Measurements from ENCODE around the gene INTS15.
"Not testable (repeated sequence)": the region's sequence is repeated elsewhere in the genome, so short reads cannot be mapped to it uniquely, and the experiment has no call there.

Gene INTS15

GRCh38 chr7:6577369-6578113 is 12.3 kb upstream of the INTS15 start, which contains the start of gene ZDHHC4:
Gene ZDHHC4, plus strand, starts transcription at chr7:6577454. Its CDS starts 3,108 bp downstream, at chr7:6580562.
- peak; percentile 91 for DNase-seq

DNA sequence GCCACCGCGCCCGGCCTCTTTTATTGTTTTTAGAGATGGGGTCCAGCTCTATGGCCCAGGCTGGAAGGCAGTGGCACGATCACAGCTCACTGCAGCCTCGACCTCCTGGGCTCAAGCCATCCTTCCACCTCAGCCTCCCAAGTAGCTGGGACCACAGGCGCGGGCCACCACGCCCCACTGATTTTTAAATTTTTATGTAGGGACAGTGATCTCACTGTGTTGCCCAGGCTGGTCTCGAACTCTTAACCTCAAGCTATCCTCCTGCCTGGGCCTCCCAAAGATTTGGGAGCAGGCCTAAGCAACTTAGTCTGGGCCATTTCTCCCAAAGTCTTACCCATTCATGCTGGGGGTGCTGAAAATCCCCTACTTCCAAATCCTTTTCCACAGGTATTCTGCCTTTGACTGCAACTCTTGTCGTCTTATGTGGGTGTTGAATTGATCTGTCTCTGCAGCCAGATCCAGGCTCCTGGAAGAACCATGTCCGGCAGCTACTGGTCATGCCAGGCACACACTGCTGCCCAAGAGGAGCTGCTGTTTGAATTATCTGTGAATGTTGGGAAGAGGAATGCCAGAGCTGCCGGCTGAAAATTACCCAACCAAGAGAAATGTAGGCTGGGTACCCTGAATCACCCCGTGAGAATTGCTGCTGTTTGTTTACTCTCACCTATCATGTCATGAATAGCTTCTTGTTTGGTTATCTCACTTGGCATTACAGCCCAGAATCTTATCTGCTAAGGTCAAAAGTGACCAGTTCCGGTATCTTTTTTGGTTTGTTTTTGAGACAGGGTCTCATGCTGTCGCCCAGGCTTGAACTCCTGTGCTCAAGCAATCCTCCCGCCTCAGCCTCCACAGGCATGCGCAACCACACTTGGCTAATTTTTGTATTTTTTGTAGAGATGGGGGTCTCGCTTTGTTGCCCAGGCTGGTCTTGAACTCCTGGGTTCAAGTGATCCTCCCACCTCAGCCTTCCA is 11.4 kb upstream of the INTS15 start:
- no peak for DNase-seq

DNA sequence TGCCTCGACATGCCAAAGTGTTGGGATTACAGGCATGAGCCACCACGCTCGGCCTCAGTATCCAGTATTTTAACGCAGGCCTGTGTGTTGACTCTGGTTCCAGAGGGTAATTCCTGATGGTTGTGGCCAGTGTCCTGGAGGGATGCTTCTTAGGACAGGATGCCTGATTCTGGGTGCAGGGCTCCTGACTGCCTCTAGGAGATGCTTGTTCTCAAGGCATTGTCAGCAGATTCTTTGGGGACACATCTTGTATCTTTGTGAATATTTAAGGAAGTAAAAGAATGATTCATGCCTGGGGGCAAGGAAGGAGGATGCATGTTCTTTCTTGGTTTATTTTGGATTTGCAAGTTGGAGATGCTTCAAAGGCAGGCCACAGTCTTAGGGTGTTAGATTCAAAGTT is 10.4 kb upstream of the INTS15 start:
- no peak for DNase-seq

GRCh38 chr7:6585746-6586432 is 3.9 kb upstream of the INTS15 start:
- not testable (repeated sequence) for DNase-seq

GRCh38 chr7:6588566-6588965 is 1.3 kb upstream of the INTS15 start:
- DNase-seq = no peak

DNA sequence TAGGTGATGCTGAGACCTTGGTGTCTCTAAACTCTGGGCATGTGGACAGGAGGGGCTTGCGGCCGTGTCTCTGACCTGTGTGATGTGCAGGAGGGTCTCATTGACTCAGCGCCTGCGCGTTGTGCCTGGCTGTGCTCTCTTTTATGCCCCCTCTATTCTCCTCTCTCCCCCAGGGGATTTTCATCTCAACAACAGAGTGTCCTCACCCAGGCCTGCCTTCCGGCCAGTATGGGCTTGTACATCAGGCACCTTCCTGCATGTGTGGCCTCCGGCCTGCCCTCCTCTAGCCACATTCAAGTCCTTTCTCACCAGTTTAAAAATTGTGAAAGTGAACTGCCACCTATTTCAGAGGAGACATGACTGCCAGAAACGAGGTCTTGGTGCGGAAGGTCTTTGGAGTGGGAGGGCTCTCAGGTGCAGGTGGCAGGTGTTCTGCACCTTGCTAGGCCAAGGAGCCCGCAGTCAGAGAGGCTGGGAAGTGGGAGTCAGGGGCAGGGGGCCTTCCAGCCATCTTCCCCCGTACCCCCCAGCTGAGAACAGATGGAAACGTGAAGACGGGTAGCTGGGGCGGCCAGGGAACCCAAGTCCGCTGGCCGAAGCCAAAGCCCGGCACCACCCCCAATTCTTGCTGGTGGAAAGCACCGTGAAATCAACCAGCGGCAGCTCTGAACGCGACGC is 531 bp upstream of the INTS15 start:
- DNase-seq = no peak

GRCh38 chr7:6590645-6591110 is 857 bp downstream of the INTS15 start:
- DNase-seq = no peak

GRCh38 chr7:6600093-6600492 is 10.3 kb downstream of the INTS15 start:
- DNase-seq = no peak

- DNase-seq = no peak
Observed at GRCh38 chr7:6604458-6604857, 14.6 kb downstream of the INTS15 start.

- DNase-seq = no peak
Observed at GRCh38 chr7:6606866-6607583, 17.2 kb downstream of the INTS15 start.

- no peak for DNase-seq
Observed at GRCh38 chr7:6607651-6608051, 17.8 kb downstream of the INTS15 start.

GRCh38 chr7:6608081-6608480 is 18.3 kb downstream of the INTS15 start:
- no peak for DNase-seq

GRCh38 chr7:6608794-6609193 is 19.0 kb downstream of the INTS15 start:
- no peak for DNase-seq

DNA sequence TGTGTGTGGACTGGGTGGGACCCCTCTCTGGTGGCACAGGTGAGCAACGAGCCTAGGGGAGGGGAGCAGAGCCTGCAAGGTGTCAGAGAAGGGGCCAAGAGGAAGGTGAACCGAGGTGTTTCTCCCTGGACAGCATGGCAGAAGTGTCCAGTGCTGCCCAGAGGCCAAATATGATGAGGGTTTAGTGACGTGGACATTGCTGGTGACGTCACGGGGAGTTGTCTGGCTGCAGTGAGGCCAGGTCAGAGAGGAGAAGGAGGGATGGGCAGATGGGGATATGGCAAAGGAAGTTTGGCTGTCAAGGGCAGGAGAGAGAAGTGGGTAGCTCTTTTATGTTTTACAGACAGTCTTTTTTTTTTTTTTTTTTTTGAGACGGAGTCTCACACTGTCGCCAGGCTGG is 23.0 kb downstream of the INTS15 start:
- DNase-seq = no peak

GRCh38 chr7:6613706-6614105 is 23.9 kb downstream of the INTS15 start:
- no peak for DNase-seq

DNA sequence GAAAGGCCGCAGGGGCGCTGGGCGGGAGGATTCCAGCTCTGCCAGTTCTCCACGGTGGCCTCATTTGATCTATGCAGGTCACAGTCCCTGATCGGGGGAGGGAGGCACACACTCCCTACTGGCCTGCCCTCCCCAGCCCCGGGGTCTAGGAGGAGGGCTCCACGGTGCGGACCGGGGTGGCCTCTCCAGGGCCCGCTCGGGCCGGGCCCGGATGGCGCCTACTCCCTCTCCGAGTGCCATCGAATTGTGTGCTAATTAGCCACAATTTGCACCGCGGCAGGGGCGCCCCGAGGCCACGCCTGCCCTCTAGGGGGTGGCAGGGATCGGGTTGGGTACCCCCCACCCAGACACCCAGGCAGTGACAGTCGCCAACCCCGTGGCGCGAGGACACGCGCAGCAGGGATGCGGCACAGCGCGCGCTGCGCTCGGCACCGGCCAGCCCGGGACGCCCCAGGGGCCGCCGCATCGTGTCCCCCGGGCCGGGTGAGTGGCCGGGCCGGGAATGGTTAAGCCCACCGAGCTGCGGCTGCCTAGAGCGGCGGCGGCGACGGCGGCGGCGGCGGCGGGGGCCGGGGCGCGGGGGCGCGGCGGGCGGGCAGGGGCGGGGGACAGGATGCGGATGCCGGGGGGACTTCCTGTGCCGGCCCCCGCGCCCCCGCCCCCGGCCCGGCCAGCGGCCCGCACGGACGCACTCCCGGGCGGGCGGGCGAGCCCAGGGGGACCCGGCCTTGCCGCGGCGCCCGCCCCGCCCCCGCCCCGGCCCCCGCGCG is 25.3 kb downstream of the INTS15 start, which contains the start of gene ZNF853:
ZNF853 (plus strand) TSS at position 658 of the 770 bp plus-strand sequence. CDS start 565 bp downstream, outside the sequence.
- DNase-seq = peak; percentile 22

DNA sequence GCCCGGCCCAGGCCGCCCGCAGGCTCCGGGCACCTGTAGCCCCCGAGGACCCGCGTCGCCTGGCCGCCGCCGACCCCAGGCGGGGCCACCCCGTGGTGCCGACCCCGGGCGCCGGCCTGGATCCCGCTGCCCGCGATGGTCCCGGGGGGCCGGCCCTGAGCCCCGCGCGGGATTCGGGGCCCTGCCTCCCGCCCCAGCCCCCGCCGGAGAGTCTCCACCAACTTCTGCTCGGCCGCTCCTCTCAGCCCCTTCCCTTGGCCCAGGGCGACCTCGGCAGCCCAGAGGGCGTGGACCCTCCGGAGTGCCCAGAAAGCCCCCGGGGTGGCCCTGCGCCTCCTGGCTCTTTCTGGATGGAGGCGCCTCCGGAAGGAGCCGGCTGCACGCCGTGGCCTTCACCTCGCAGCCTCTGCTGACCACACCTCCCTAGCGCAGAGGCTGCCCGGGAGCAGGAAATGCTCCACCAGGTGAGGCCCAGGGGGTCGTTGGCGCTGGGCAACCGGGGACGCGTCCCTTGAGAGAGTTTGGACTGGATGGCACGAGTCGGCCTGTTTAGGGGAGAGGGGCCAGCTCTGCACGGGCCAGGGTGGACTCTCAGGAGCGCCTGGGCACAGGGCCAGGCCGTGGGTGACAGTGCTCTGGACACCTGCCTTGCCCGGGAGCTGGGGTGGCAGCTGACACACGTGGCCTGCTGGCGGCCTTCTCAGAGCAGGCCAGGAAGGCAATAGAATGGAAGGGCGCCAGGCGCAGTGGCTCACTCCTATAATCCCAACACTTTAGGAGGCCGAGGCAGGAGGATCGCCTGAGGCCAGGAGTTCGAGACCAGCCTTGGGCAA is 26.1 kb downstream of the INTS15 start:
- DNase-seq = peak; percentile 29

GRCh38 chr7:6616854-6617643 is 27.2 kb downstream of the INTS15 start:
- DNase-seq = no peak

GRCh38 chr7:6618621-6619020 is 28.8 kb downstream of the INTS15 start:
- no peak for DNase-seq

Data from NCI-H345 (cell line).